CD8-positive, alpha-beta memory T cell (primary cell): Measurements from ENCODE around the gene BLACAT1. TPM values are rescaled to one million over a fixed set of nuclear protein-coding genes. Genes with fewer than 3 reads are reported as not detected.
"Not testable (repeated sequence)": the region's sequence is repeated elsewhere in the genome, so short reads cannot be mapped to it uniquely, and the experiment has no call there.

Source experiments
- CTCF ChIA-PET: fragments of 350-600 bp; sonication (Branson Sonifier 250); formaldehyde crosslinking; loops from one replicate; lab custom pipeline; 2021; ENCODE audit warnings: antibody characterized with exemption; lab: Charles Lee
- POLR2A ChIA-PET: fragments of 350-600 bp; sonication (Branson Sonifier 250); formaldehyde crosslinking; loops from one replicate; lab custom pipeline; 2021; ENCODE audit warnings: antibody characterized with exemption; lab: Charles Lee
- DNase-seq, 5 donors: peaks; one replicate each; pipeline versions ENCODE4 v3.0.0 to v3.0.0-alpha.2; 2020 to 2022; ENCODE audit warnings: mixed read lengths in 1 of 5
- H3K27ac ChIP-seq: one replicate; pipeline ENCODE4 v1.7.0; 2013; ENCODE audit warnings: low read depth, mild to moderate bottlenecking, low read length, moderate library complexity
- H3K27me3 ChIP-seq: 2 replicates; pipeline ENCODE4 v1.7.0; 2013; ENCODE audit warnings: low read length, mild to moderate bottlenecking; ENCODE audit not compliant: insufficient read depth, poor library complexity, severe bottlenecking
- H3K36me3 ChIP-seq: 2 replicates; pipeline ENCODE4 v1.7.0; 2013; ENCODE audit warnings: mild to moderate bottlenecking, low read length, moderate library complexity; ENCODE audit not compliant: insufficient read depth
- H3K4me1 ChIP-seq: 2 replicates; pipeline ENCODE4 v1.7.0; 2013; ENCODE audit warnings: mild to moderate bottlenecking, low read length, moderate library complexity; ENCODE audit not compliant: insufficient read depth
- H3K4me3 ChIP-seq: 2 replicates; pipeline ENCODE4 v1.7.0; 2013; ENCODE audit warnings: mild to moderate bottlenecking, low read length
- H3K9me3 ChIP-seq: 2 replicates; pipeline ENCODE4 v1.7.0; 2013; ENCODE audit warnings: mild to moderate bottlenecking, low read length
- H3K27ac Mint-ChIP-seq, 8 donors: one replicate each; pipeline ENCODE4 v1.8.0; 2020 to 2021; ENCODE audit warnings: mixed read lengths in 8 of 8, mild to moderate bottlenecking in 6 of 8, inconsistent platforms in 3 of 8, moderate library complexity in 3 of 8
- H3K27me3 Mint-ChIP-seq, 2 donors: one replicate each; pipeline ENCODE4 v1.8.0; 2020 to 2021; ENCODE audit warnings: mixed read lengths in 2 of 2, mild to moderate bottlenecking in 1 of 2, moderate library complexity in 1 of 2
- H3K36me3 Mint-ChIP-seq, 3 donors: one replicate each; pipeline ENCODE4 v1.8.0; 2020 to 2021; ENCODE audit warnings: mixed read lengths in 3 of 3, inconsistent platforms in 1 of 3, mild to moderate bottlenecking in 1 of 3
- H3K4me1 Mint-ChIP-seq, 3 donors: one replicate each; pipeline ENCODE4 v1.8.0; 2020 to 2021; ENCODE audit warnings: mixed read lengths in 3 of 3, inconsistent platforms in 1 of 3, mild to moderate bottlenecking in 1 of 3
- H3K4me3 Mint-ChIP-seq, 7 donors: one replicate each; pipeline ENCODE4 v1.8.0; 2020 to 2021; ENCODE audit warnings: mixed read lengths in 7 of 7, mild to moderate bottlenecking in 6 of 7, moderate library complexity in 4 of 7, inconsistent platforms in 2 of 7
- H3K9me3 Mint-ChIP-seq, 5 donors: one replicate each; pipeline ENCODE4 v1.8.0; 2020 to 2022; ENCODE audit warnings: mixed read lengths in 5 of 5, mild to moderate bottlenecking in 3 of 5, moderate library complexity in 2 of 5, inconsistent platforms in 1 of 5
- polyA plus RNA-seq: library from polyadenylated mRNA; unstranded; fragments of 300-500 nt; fragmentation: Illumina TruSeq; gene quantifications from one replicate; pipeline ENCODE4 v1.2.3, GENCODE V29; 2021
- total RNA-seq, 2 experiments: library from RNA; stranded (reverse); gene quantifications; one replicate each; pipeline ENCODE4 v1.2.3, GENCODE V29; 2021

BLACAT1 gene
- total and polyA plus RNA-seq, 3 experiments from 2014 or later, result 0.09 TPM; not detected in 2

DNA sequence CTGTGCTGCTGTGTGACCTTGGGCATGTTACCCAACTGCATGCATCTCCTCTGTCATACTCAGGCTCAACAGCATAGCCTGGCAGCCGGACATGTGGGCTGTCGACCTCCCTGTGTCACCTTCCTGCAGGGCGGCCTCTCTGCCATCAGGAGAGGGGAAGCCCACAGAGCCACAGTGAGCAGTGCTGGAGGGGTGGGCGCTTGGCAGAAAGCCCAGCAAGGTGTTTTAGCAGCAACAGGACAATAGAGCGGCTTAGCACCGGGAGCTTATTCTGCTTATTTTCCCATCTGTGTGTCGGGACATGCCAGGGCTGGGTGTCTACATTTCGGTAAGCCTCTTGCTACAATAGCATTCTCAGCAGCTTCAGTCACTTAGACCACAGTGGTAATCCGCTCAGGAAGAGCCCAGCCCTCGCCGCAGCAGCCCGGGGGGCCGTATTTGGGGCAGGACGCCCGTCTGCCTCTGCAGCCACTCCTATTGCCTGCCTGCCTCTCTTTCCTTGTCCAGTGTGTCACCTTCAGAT is 25.8 kb upstream of the BLACAT1 start:
- peak overlapping the region; percentile 91 to 99 (median 98) for H3K27ac Mint-ChIP-seq
- Histone ChIP-seq H3K9me3 (no peaks in the 10 kb centered on the region), H3K4me3 (no peak overlapping the region), H3K27me3 (no peaks in the 10 kb centered on the region), H3K4me1 (peaks cover 38% of the 10 kb centered on the region), H3K36me3 (no peaks in the 10 kb centered on the region), H3K27ac (peak overlapping the region; percentile 63)
- no peaks in the 10 kb centered on the region for H3K9me3 Mint-ChIP-seq
- peaks cover 2 to 3% of the 10 kb centered on the region in 2 donors for H3K27me3 Mint-ChIP-seq
- H3K36me3 Mint-ChIP-seq, result no peaks in the 10 kb centered on the region
- H3K4me1 Mint-ChIP-seq, result peaks cover 65 to 77% (median 67%) of the 10 kb centered on the region in 3 donors
- peak in 4 of 5 donors; percentile 19 to 70 (median 48) for DNase-seq
- POLR2A ChIA-PET, result no interaction called here
- CTCF ChIA-PET, result interaction anchor here (1.1 to 9.0 kb wide), 7 partner anchors 21 to 157 kb away, joined by 3 to 146 read pairs (median 8); partner anchors contain the start of gene BLACAT1
- peak overlapping the region; percentile 61 to 88 (median 78) for H3K4me3 Mint-ChIP-seq

GRCh38 chr1:205481218-205481617 is 25.4 kb upstream of the BLACAT1 start:
- Histone ChIP-seq H3K27me3 (no peaks in the 10 kb centered on the region), H3K27ac (peak overlapping the region; percentile 63), H3K36me3 (no peaks in the 10 kb centered on the region), H3K9me3 (no peaks in the 10 kb centered on the region), H3K4me3 (peak overlapping the region; percentile 41), H3K4me1 (peaks cover 38% of the 10 kb centered on the region)
- Mint-ChIP-seq H3K27ac (peak overlapping the region; percentile 91 to 99 (median 98)), H3K4me3 (peak overlapping the region; percentile 61 to 88 (median 78)), H3K27me3 (peaks cover 2 to 3% of the 10 kb centered on the region in 2 donors), H3K4me1 (peaks cover 65 to 78% (median 69%) of the 10 kb centered on the region in 3 donors), H3K36me3 (no peaks in the 10 kb centered on the region), H3K9me3 (no peaks in the 10 kb centered on the region)
- CTCF ChIA-PET, result interaction anchor here (1.1 to 9.0 kb wide), 4 partner anchors 41 to 83 kb away, joined by 3 to 146 read pairs (median 6); no protein-coding TSS in a partner anchor
- POLR2A ChIA-PET, result interaction anchor here (1.0 to 1.7 kb wide), 3 partner anchors 24 to 40 kb away, joined by 3 to 7 read pairs (median 3); no protein-coding TSS in a partner anchor
- DNase-seq, result no peak

- ChIA-PET CTCF (interaction anchor here (0.9 to 6.1 kb wide), 5 partner anchors 6 to 54 kb away, joined by 3 to 36 read pairs (median 4); no protein-coding TSS in a partner anchor), POLR2A (interaction anchor here (1.0 to 1.7 kb wide), 4 partner anchors 23 to 83 kb away, joined by 3 to 7 read pairs (median 3); no protein-coding TSS in a partner anchor)
- H3K36me3 ChIP-seq, result no peaks in the 10 kb centered on the region
- Mint-ChIP-seq H3K4me1 (peaks cover 61 to 74% (median 65%) of the 10 kb centered on the region in 3 donors), H3K4me3 (peak overlapping the region; percentile 39 to 79 (median 74)), H3K36me3 (no peaks in the 10 kb centered on the region), H3K27me3 (peaks cover 0 to under 1% of the 10 kb centered on the region in 2 donors), H3K27ac (peak overlapping the region; percentile 91 to 99 (median 98)), H3K9me3 (no peaks in the 10 kb centered on the region)
- DNase-seq, result peak; percentile 63 to 89 (median 70)
- H3K4me1 ChIP-seq, result peaks cover 34% of the 10 kb centered on the region
- H3K9me3 ChIP-seq, result no peaks in the 10 kb centered on the region
- H3K27ac ChIP-seq, result peak overlapping the region; percentile 56
- H3K27me3 ChIP-seq, result no peaks in the 10 kb centered on the region
- no peak overlapping the region for H3K4me3 ChIP-seq
Observed at GRCh38 chr1:205480349-205480985, 24.6 kb upstream of the BLACAT1 start.

DNA sequence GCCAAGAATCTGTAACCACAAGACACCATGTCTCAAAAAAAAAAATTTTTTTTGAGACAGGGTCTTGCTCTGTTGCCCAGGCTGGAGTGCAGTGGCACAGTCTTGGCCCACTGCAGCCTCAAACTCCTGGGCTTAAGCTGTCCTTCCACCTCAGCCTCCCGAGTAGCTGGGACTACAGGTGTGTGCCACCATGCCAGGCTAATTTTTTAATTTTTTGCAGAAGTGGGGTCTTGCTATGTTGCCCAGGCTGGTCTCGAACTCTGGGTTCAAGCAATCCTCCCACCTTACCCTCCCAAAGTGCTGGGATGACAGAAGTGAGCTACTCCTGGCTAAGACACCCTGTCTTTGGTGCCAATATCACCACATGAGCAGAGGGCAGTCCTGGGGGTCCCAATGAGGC is 23.1 kb upstream of the BLACAT1 start:
- not testable (repeated sequence) for H3K27me3 Mint-ChIP-seq, H3K9me3 ChIP-seq, H3K36me3 Mint-ChIP-seq, H3K27ac ChIP-seq, H3K27me3 ChIP-seq, H3K36me3 ChIP-seq, H3K9me3 Mint-ChIP-seq, H3K4me3 ChIP-seq, DNase-seq
- Mint-ChIP-seq H3K4me3 (peak overlapping the region in 1 of 7 donors; percentile 68), H3K27ac (peak overlapping the region in 6 of 8 donors; percentile 40 to 91 (median 74)), H3K4me1 (peaks cover 50 to 62% (median 58%) of the 10 kb centered on the region in 3 donors)
- ChIA-PET CTCF (interaction anchor here (1.1 to 6.1 kb wide), 6 partner anchors 7 to 205 kb away, joined by 3 to 36 read pairs (median 5); no protein-coding TSS in a partner anchor), POLR2A (interaction anchor here (0.6 kb wide), 1 partner anchor 193 kb away, joined by 6 read pairs; no protein-coding TSS in a partner anchor)
- peaks cover 30% of the 10 kb centered on the region for H3K4me1 ChIP-seq

DNA sequence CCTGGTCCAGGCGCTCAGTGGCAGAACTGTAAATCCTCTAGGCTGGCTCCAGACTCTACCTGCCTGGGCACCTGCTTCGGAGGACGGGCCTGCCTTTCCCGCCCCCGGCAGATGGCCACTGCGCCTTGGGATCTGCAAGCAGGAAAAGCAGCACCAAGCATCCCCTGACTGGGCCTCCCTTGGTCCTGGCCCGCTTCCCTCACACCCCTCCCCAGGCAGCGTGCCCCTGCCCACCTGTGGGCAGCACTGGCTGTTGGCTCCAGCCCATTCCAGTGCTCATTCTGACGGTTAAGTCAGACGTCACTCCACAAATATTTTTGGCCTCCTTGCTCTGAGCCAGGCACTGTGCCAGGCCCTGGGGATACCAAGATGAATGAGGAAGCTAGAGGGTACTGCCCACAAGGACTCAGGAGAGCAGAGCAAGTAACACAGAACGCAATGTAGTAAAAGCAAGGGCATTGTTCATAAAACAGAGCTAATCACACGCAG is 22.0 kb upstream of the BLACAT1 start:
- ChIA-PET POLR2A (no interaction called here), CTCF (interaction anchor here (1.1 to 6.1 kb wide), 5 partner anchors 8 to 204 kb away, joined by 3 to 36 read pairs (median 4); no protein-coding TSS in a partner anchor)
- peaks cover 39 to 60% (median 46%) of the 10 kb centered on the region in 3 donors for H3K4me1 Mint-ChIP-seq
- peak overlapping the region in 4 of 8 donors; percentile 12 to 75 (median 40) for H3K27ac Mint-ChIP-seq
- peaks cover 0 to 2% (median 0%) of the 10 kb centered on the region in 3 donors for H3K36me3 Mint-ChIP-seq
- H3K4me3 Mint-ChIP-seq, result peak overlapping the region in 2 of 7 donors; percentile 12 to 65
- Histone ChIP-seq H3K27me3 (peaks cover 8% of the 10 kb centered on the region), H3K27ac (no peak overlapping the region), H3K4me1 (peaks cover 30% of the 10 kb centered on the region), H3K9me3 (peaks cover 5% of the 10 kb centered on the region), H3K4me3 (no peak overlapping the region), H3K36me3 (no peaks in the 10 kb centered on the region)
- peaks cover 0 to 8% (median 3%) of the 10 kb centered on the region in 5 donors for H3K9me3 Mint-ChIP-seq
- H3K27me3 Mint-ChIP-seq, result peaks cover 1 to 15% of the 10 kb centered on the region in 2 donors
- no peak for DNase-seq

DNA sequence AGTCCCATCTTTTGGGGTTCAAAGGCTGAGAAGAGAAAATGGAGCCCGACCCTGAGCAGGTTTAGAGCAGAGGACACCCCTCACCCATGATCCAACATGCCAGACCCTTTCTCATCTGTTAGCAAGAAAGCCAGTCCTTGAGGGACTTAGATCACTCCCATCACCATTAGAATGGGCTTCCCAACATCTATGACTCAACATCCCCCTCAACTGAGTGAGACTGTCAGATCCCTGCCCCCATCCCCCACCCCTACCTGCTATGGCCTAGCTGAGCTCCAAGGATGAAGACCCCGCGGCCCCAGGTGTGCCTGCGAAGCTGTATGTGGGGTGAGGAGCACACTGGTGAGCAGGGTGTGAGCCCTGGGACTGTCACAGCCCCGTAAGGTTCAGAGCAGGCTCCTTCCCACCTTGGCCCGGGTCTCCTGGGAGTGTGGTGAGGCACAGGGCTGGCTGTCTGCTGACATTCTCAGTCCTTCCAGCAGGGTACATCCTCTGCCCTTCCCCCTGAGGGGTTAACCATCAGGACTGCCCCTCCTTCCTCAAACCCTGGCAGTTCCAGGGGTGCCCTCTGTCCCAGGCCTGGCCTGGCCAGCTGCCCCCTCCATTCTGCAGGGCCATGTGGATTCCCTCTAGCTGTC is 21.4 kb upstream of the BLACAT1 start:
- DNase-seq, result peak in 1 of 5 donors; percentile 44
- ChIA-PET POLR2A (no interaction called here), CTCF (interaction anchor here (1.1 to 6.1 kb wide), 2 partner anchors 9 to 37 kb away, joined by 3 to 36 read pairs; no protein-coding TSS in a partner anchor)
- Histone ChIP-seq H3K36me3 (no peaks in the 10 kb centered on the region), H3K9me3 (peaks cover 5% of the 10 kb centered on the region), H3K27ac (no peak overlapping the region), H3K4me1 (peaks cover 30% of the 10 kb centered on the region), H3K4me3 (no peak overlapping the region), H3K27me3 (peaks cover 8% of the 10 kb centered on the region)
- Mint-ChIP-seq H3K4me3 (peak overlapping the region in 1 of 7 donors; percentile 26), H3K27me3 (peaks cover 6 to 20% of the 10 kb centered on the region in 2 donors), H3K27ac (peak overlapping the region in 4 of 8 donors; percentile 72 to 91 (median 80)), H3K9me3 (peaks cover 0 to 8% (median 3%) of the 10 kb centered on the region in 5 donors), H3K4me1 (peaks cover 39 to 60% (median 46%) of the 10 kb centered on the region in 3 donors), H3K36me3 (peaks cover 0 to 2% (median 0%) of the 10 kb centered on the region in 3 donors)

GRCh38 chr1:205476648-205477047 is 20.8 kb upstream of the BLACAT1 start:
- peaks cover 0 to 8% (median 3%) of the 10 kb centered on the region in 5 donors for H3K9me3 Mint-ChIP-seq
- ChIA-PET POLR2A (no interaction called here), CTCF (interaction anchor here (6.1 kb wide), 1 partner anchor 10 kb away, joined by 36 read pairs; no protein-coding TSS in a partner anchor)
- peaks cover 8% of the 10 kb centered on the region for H3K27me3 ChIP-seq
- H3K4me1 Mint-ChIP-seq, result peaks cover 35 to 55% (median 40%) of the 10 kb centered on the region in 3 donors
- H3K9me3 ChIP-seq, result peaks cover 5% of the 10 kb centered on the region
- no peak overlapping the region for H3K4me3 ChIP-seq
- H3K4me3 Mint-ChIP-seq, result peak overlapping the region in 1 of 7 donors; percentile 26
- H3K27ac Mint-ChIP-seq, result peak overlapping the region in 6 of 8 donors; percentile 3 to 91 (median 56)
- peaks cover 10 to 24% of the 10 kb centered on the region in 2 donors for H3K27me3 Mint-ChIP-seq
- peaks cover 0 to 2% (median 2%) of the 10 kb centered on the region in 3 donors for H3K36me3 Mint-ChIP-seq
- DNase-seq, result peak in 1 of 5 donors; percentile 4
- peaks cover 24% of the 10 kb centered on the region for H3K4me1 ChIP-seq
- H3K36me3 ChIP-seq, result no peaks in the 10 kb centered on the region
- no peak overlapping the region for H3K27ac ChIP-seq
